Activated T-helper 9 cell treated with anti-CD3 and anti-CD28 coated beads, Interleukin-2, amount 50 U/mL, for 16 hours (primary cell): ENCODE data around the gene STMN3.
A peak's percentile ranks its signal among the peaks of the same experiment; 100 is the strongest.
"Not testable (repeated sequence)": the region's sequence is repeated elsewhere in the genome, so short reads cannot be mapped to it uniquely, and the experiment has no call there.

Experiments used
- DNase-seq: peaks from one replicate; pipeline ENCODE4 v3.0.0-alpha.2; 2020; ENCODE audit warnings: low read depth

Gene STMN3

GRCh38 chr20:63678667-63679465 lies 25.6 kb upstream of the STMN3 start:
- no peak for DNase-seq

GRCh38 chr20:63678071-63678470 lies 24.8 kb upstream of the STMN3 start:
- no peak for DNase-seq

- DNase-seq, result no peak
These were observed 22.6 kb upstream of the STMN3 start for GRCh38 chr20:63675681-63676368.

- DNase-seq, result no peak
These were observed 20.7 kb upstream of the STMN3 start for GRCh38 chr20:63673951-63674350.

- no peak for DNase-seq
These were observed 19.4 kb upstream of the STMN3 start for GRCh38 chr20:63672666-63673065.

- not testable (repeated sequence) for DNase-seq
These were observed 18.5 kb upstream of the STMN3 start for GRCh38 chr20:63671695-63672094.

GRCh38 chr20:63668351-63668750 lies 15.1 kb upstream of the STMN3 start:
- no peak for DNase-seq

- DNase-seq, result no peak
These were observed 14.6 kb upstream of the STMN3 start for GRCh38 chr20:63667858-63668257.

GRCh38 chr20:63665708-63666107 lies 12.5 kb upstream of the STMN3 start:
- DNase-seq, result no peak

GRCh38 chr20:63664861-63665594 lies 11.8 kb upstream of the STMN3 start:
- no peak for DNase-seq

- no peak for DNase-seq
These were observed 11.1 kb upstream of the STMN3 start for GRCh38 chr20:63664143-63664851.

GRCh38 chr20:63663332-63664066 lies 10.3 kb upstream of the STMN3 start:
- DNase-seq, result no peak

GRCh38 chr20:63662813-63663189 lies 9.6 kb upstream of the STMN3 start:
- no peak for DNase-seq

GRCh38 chr20:63661959-63662812 lies 9.0 kb upstream of the STMN3 start:
- no peak for DNase-seq

- DNase-seq, result no peak
These were observed 7.9 kb upstream of the STMN3 start for GRCh38 chr20:63661108-63661507.

GRCh38 chr20:63660622-63661021 lies 7.4 kb upstream of the STMN3 start:
- no peak for DNase-seq

GRCh38 chr20:63660174-63660573 lies 7.0 kb upstream of the STMN3 start:
- not testable (repeated sequence) for DNase-seq

GRCh38 chr20:63659370-63659769 lies 6.1 kb upstream of the STMN3 start:
- no peak for DNase-seq

- no peak for DNase-seq
These were observed 5.5 kb upstream of the STMN3 start for GRCh38 chr20:63658749-63659187.

- peak; percentile 81 for DNase-seq
These were observed 4.9 kb upstream of the STMN3 start, which contains the start of gene RTEL1 for GRCh38 chr20:63657937-63658748. TSS of gene RTEL1 (plus strand) at chr20:63658312. CDS start at chr20:63659403, 1,091 bp downstream.
